Renal cortical epithelial cell (primary cell): ENCODE measurements around the gene DRD2. TPM values are rescaled to one million over a fixed set of nuclear protein-coding genes. Genes with fewer than 3 reads are reported as not detected.

ENCODE experiments used
- DNase-seq: peaks from one replicate; pipeline ENCODE4 v3.0.0-alpha.2; 2011; ENCODE audit warnings: low read depth
- total RNA-seq: library from RNA; depleted of rRNA; stranded (reverse); fragments of >200 nt; gene quantifications from 2 replicates; pipeline ENCODE4 v1.2.3, GENCODE V29; 2014

The DRD2 gene
- total RNA-seq, 1 donor from 2014 or later: not detected

DNA sequence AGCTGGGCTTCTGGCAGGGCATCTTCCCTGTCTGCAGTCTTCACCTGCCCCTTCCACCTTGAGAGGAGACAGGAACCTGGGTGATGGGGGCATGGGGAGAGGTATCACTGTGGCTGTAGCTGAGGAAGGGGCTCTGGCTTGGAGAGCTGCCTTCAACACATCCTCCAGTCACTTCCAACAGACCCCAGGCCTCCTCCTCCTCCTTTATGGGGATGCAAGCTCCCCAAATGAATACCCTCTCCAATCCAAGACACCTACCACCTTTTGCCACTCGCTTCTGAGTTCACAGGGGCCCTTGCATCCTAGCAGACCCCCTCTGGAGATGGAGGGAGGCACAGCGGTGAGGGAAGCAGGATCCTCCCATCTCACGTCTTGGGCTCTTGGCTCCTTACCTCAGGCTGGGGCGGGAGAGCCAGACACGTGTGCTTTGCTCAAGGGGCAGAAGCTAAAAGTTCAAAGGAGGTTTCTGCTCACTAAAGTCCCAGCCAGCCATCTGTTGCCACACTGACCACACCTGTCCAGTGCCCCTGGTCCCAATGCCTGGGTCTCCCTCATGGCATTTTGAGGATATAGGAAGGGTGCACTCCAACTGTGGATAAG, 74.5 kb downstream of the DRD2 start:
- no peak for DNase-seq

DNA sequence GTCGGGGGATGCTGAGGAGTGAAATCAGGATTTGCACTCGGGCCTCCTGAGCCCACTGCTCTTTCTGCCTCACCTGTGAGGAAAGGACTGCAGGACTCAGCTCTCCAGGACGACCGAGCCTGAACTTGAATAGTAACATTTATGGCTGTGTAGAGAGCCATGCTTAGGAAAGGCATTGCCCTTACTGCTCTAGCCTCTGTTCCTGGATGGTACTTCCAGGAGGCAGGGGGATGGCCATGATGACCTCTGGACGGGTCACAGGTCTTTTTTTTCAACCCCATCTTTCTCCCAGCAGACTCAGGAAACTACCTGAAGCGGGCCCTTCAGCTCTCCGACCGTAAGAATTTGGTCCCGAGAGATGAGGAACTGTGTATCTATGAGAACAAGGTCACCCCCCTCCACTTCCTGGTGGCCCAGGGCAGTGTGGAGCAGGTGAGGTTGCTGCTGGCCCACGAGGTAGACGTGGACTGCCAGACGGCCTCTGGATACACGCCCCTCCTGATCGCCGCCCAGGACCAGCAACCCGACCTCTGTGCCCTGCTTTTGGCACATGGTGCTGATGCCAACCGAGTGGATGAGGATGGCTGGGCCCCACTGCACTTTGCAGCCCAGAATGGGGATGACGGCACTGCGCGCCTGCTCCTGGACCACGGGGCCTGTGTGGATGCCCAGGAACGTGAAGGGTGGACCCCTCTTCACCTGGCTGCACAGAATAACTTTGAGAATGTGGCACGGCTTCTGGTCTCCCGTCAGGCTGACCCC, 76.3 kb downstream of the DRD2 start:
- DNase-seq: no peak

DNA sequence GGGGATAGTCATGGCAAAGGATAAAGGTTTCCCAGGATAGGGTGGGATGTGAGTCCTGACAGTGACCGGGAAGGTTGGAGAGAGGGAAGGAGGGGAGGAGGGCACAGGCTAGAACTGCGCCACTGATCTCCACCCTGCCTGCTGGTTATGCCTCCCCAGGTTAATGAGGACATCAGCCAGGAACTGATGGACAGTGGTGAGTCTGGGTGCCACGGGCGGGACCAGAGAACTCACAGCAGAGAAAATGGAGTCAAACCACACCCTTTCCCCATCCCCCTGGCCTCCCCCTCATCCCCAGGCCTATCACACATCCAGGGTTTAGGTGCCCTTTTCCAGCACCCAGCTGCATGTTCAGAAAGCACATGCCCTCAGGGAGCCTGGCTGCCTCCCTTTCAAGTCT, 77.4 kb downstream of the DRD2 start:
- no peak for DNase-seq

DNA sequence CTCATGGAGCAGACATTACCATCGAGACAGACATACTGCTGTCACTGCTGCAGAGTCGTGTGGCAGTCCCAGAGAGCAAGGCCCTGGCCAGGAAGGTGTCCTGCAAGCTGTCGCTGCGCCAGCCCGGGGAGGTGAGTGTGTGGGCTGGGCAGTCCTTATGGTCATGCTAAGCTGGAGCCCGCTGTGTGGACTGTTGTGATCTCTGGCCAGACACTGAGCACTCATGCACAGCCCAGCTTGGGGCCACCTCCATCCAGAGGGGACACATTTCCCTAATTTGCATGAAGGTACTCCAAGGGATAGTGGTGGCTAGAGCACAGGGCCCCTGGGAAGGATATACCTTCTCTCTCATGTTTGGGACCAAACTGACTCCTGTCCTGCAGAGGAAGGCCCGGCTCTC, 78.0 kb downstream of the DRD2 start:
- no peak for DNase-seq

DNA sequence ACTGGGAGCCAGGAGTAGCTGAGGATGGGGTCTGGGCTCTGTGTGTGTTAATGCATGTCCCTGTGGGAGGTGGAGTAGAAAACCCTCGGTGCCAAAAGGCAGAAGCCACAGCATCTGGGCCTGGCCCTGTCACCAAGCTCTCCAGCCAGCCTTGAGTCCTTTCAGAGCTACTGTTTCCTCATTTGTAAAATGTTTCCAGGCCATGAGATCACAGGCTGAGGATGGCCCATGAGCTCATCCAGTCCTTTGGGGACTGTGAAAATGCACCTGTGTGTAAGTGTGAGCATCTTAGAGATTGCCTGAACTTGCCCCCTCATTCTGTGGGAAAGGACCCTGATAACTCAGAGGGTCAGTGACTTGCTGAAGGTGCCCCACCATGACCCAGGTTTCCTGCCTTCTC, 78.5 kb downstream of the DRD2 start:
- no peak for DNase-seq

DNA sequence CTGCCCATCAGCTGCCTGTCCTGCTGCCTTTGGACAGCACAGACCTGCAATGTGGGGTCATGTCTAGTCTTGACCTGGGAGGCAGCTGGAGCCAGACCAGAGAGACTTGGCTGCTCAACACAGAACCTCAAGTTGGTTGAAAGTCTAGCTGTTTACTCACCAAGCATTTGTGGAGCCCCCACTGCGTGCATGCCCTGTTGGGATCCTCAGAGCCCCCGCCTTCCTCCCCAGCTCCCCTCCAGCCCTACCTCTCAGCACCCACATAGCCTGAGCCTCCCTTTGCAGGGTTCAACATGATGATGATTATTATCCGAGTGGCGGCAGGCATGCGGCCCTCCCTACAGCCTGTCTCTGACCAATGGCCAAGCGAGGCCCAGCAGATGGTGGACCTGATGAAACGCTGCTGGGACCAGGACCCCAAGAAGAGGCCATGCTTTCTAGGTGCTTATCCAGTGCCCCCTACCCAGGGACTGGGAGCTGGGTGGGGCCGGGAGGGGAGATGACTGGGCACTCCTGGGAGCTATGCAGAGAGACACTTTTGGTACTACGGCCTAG, 79.3 kb downstream of the DRD2 start:
- no peak for DNase-seq

DNA sequence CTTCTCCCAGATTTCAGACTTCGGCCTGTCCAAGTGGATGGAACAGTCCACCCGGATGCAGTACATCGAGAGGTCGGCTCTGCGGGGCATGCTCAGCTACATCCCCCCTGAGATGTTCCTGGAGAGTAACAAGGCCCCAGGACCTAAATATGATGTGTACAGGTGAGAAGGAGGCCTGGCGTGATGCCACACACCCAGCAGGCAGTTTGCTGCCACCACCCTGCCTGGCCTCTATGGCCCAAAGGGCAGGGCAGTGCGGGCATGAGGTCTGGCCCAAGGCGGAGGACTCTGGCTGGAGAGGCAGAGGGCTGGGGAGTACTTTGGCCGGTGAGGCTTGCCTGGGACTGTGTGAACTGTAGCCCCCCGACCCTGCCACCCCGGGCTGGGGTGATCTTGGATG, 80.3 kb downstream of the DRD2 start:
- no peak for DNase-seq

DNA sequence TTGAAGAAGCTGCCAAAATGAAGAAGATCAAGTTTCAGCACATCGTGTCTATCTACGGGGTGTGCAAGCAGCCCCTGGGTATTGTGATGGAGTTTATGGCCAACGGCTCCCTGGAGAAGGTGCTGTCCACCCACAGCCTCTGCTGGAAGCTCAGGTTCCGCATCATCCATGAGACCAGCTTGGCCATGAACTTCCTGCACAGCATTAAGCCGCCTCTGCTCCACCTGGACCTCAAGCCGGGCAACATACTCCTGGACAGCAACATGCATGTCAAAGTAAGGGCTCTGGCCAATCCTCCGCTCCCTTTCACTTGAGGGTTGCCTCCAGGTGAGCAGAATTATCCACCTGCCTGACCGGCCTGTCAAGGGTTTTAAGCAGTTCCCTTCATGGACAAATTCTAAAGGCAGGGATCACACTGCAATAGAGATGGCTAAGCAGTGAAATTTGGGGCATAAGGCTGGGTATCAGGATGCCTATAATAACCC, 81.7 kb downstream of the DRD2 start:
- DNase-seq: no peak

DNA sequence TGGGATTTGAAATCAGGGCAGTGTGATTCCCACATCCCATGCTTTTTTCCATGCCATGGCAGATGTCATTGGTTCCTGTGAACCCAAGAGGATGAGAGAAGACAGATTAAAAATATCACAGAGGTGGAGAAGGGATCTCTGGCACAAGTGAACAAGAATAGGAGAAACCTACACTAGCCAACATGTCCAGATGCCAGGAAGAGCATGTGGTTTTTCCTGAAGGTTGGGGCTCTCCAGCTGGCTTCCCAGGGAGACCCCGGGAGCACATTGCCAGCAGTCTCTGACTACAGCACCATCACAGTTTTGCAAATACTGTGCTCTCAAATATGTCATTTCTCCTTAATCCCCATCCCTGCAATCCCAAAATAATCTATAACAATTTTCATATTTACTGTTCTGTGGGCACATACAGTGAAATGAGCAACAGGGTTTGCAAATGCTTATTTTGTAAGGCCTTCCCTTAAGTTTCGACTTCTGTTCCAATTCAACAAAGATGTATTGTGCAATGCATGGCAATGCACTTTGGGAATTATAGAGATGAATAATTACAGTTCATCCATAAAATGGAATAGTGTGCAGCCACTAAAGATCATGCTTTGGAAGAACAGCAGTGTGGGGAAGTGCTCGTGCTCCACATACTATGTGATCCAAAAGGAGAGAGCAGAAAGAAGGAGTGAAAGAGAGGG, 82.8 kb downstream of the DRD2 start:
- no peak for DNase-seq

DNA sequence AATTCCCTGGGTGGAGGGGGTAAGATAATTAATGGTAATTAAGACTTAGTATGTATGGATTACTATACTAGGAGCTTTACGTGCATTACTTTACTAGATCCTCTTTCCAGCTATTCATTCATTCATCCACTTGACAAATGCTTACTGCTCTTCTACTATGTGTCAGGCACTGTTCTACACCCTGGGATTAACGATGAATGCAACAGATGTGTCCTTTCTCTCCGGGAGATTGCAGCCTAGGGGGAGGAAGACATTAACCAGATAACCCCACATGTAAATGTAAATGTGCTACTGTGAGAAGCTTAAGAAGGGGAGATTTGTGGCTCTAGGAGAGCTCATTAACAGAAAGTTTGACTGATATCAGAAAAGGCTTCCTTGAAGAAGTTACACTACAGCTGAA, 85.9 kb downstream of the DRD2 start:
- no peak for DNase-seq

DNA sequence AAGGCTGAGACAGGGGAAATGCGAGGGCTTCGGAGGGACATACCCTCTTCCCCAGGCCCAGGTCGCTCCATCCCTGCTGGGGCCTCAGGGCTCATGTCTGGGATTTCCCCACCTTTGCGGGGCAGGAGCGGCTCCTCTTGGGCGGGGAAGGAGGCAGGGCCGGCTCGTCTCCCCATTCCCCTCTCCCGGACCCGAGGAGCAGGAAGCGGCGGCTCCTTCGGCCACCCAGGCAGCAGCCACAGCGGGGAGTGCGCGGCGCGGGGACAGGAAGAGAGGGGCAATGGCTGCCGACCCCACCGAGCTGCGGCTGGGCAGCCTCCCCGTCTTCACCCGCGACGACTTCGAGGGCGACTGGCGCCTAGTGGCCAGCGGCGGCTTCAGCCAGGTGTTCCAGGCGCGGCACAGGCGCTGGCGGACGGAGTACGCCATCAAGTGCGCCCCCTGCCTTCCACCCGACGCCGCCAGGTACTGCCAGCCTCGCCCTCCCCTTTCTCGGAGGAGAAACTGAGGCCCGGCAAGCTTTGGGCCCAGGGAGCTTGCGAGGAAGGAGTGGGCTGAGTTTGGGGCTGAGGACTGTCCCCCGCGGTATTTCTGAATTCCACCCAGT, 87.5 kb downstream of the DRD2 start, which contains the start of gene ANKK1:
TSS of gene ANKK1 (plus strand) at position 175 of the 607 bp plus-strand sequence. CDS start at position 281, 106 bp downstream.
- DNase-seq: no peak

DNA sequence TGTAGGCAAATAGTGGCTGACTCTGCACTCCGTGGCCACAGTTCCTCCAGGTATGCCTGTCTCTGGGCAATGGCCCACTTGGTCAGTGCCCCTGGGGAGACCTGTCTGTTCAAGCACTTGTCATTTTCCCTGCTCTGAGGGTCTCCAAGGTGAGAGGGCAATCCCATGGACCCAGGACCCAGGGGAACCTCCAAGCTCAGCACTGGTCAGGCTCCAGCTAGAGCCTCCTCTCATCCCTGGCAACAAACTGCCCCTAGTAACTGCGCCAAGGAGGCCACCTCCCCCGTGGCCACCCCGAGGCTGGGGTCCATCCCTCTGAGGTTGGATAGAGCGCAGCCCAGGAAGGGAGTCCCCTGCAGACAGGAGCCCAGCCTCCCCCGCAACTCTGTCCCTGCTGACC, 88.3 kb downstream of the DRD2 start:
- DNase-seq: no peak

DNA sequence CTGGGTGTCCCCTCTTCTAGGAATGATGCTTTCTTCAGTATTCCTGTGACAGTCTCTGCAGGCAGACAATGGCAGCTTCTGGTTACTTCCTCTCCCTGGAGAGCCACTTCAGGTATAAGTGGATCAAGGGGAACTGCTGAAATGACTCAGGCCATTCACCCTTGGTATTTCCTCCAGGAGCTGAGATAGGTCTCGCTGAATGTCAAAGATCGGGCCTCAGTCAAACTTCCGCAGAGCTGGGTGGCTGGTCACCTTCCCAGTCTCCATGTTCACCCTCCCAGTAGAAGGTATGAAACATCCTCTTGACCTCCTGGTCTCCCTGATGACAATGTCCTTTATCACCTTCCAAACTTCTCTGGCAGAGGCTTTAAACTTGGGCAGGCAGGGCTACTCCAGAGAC, 89.4 kb downstream of the DRD2 start:
- no peak for DNase-seq

DNA sequence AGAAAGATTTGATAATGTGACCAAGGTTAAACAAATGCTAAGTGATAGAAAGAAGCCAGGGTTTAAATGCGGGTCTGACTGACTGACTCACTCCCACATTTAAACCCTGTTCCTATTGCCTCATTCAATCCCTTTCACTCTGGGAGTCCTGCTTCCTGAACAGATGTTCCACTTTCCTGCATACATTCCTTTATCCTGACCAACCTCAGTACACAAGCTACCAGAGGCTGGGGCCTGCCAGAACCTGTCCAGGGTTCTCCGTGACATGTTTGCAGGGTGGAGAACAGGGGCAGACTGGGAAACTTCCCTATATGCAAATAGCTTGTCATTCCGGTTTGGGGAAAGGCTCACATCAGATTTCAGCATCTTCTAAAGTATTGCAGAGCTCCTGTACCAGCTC, 90.6 kb downstream of the DRD2 start:
- peak; percentile 49 for DNase-seq

DNA sequence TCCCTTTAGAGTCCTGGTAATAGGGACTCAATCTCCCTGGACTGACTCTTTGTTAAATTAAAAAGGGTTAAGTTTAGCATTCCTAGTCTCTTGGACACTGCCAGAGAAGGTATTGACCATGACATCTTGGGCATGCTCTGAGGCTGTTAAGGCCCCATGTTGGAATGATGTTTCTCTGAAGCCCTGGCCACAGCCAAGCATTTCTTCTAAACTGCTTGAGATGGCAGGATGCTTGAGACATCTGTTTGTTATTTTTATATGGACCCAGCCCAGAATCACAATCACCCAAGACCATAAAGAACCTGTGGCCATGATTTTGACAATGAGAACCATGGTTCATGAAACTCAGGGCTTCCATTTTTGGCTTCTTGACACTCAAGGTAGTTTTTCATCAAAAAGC, 93.1 kb downstream of the DRD2 start:
- DNase-seq: no peak

DNA sequence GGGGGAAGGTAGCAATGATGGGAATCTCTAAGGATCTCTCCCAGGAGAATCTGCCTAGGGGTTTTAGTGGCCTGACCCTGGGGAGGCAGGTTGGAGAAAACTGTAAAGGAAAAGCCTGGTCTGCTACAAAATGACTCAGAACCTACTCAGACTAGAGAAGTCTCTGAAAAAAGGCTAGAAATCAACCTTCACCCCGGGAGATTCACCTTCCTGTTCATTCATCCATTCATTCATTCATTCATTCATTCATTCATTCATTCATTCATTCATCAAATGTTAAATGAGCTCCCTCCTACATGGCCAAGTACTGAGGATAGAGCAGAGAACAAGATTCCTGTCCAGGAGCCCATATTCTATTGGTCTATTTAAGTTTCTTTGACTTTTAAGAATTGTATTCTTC, 96.5 kb downstream of the DRD2 start:
- no peak for DNase-seq

DNA sequence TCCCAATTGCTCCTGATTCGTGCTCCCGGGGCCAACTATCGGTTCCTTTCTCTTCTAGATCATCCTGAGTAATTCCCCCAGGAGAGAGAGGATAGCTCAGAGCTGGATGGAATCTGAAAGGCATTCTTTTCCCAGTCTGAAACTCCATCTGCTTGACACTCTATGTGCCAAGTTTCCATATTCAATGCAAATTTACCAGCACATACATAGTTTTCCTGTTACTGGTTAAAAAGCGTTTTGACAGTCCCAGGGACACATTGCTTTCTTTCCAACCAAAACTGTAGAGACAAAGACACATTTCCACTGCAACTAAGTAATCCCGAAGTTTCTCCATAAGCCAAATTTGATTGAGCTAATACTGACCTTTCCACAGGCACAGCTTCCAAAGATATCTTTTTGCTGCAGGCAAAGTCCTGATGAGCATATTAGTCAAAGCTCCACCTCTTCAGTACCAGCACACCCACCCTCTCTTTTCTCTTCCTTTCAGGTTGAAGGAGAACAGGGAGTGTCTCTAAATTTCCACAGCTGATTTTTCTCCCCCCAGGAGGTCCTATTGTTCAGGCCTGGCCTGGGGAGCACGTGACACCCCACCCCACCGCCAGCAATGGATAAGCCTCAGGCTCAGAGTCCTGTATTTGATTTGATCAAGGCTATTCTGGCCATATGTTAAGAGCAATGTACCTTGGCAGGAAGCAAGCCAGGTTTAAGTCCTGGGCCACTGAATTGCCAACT, 97.4 kb downstream of the DRD2 start:
- DNase-seq: no peak

DNA sequence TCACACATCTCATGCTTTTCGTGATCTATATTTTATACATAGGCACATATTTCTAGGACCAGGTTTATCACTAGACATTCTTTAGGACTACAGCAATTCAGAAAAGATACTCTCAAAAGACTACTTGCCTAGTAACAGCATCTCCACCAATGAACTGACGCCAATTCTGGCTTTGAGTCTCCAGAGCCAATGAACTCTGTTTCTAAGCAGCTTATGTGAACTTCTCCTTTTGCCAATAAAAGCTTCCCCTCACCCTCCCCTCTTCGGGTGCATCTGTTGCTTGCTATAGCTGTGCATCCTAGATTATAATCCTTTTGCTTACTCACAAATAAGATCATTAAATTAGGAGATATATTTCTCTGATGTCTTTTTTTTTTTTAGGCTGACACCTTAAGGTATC, 99.0 kb downstream of the DRD2 start:
- no peak for DNase-seq

DNA sequence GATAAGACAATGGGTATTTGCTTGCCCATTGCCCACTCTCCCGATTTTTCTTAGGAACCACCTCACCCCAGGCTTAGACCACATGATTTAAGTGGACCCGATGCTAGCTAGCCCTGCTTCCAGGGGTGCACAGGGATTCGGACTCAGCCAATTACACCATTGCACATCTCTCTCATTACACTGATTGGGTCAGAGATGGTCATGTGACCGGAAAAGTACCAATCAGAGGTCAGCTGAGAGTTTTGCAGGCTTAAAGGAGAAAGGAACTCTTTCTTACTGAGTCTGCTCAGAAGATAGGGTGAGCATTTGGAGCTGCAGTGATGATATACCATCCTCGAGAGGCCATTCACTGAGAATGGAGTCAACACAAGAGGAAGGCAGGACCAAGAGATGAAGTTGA, 99.8 kb downstream of the DRD2 start:
- DNase-seq: no peak

DNA sequence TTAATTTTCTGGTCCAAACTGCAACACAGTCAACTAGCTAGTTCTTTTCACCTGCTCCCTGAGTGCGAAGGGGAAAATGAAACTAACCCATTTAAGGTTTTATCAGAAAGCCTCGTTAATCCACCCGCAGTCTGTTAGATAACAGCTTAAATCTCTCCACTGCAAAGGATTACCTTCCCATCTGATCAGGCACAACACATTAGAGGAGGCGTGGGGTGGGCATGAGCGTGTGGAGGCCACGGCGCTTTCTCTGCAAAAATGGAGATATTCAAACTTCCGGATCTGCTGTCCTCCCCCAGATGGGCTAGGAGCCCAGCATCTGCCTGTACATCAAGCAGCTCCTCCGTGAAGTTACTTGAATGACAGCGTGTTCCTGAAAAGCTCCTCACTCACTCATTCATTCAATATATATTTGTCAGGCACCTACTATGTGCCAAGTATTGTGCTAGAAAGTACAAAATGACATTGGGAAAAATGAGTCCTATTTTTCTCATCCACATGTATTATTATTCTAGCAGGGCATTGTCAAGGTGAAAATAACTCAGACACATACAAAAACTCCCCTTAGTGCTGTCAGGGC, 101.1 kb downstream of the DRD2 start:
- DNase-seq: no peak

DNA sequence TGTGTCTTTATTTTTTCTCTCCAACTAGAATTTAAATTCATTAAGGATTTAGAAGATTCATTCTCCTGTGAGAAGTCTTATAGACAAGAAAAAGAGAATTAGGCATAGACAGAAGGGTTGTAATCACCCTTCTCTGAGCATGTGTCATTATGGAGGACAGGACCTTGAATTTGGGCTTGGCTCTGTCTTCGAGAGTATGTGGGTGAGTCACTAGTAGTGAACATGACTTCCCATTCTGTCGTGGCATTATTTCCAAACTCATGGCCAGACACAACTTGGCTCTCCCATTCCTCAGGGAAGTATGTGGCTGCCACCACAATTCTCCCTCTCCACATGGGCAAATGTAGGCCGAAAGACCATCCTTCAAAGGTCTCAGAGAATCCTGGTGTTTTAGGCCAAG, 101.9 kb downstream of the DRD2 start:
- peak; percentile 25 for DNase-seq
